Left lobe of liver (tissue), 2 donors: ENCODE measurements around the gene RNPC3. TPM values are rescaled to one million over a fixed set of nuclear protein-coding genes. Genes with fewer than 3 reads are reported as not detected.
"Not testable (repeated sequence)": the region's sequence is repeated elsewhere in the genome, so short reads cannot be mapped to it uniquely, and the experiment has no call there.

Experiments
- ATAC-seq: fragments of 200-7000 bp; cut with Tn5 transposase; one replicate; pipeline ENCODE4 v1.9.1; 2020; ENCODE audit warnings: mild to moderate bottlenecking, moderate library complexity
- DNase-seq: peaks from one replicate; pipeline ENCODE4 v3.0.0-alpha.2; 2020; ENCODE audit warnings: low spot score
- total RNA-seq: library from RNA; stranded (reverse); gene quantifications from one replicate; pipeline ENCODE4 v1.2.1, GENCODE V29; 2021
- donor health status: DM: no; HTN: no; CAD: no; lungs with moderate emphysema.
- donor health status: DM: no; HTN: yes; CAD: no.

RNPC3 gene
- total RNA-seq, 1 donor from 2014 or later, result 12.7 TPM

- DNase-seq (no peak), ATAC-seq (peak; percentile 81)
These were observed 34.9 kb downstream of the RNPC3 start for GRCh38 chr1:103560427-103560826.

GRCh38 chr1:103561124-103561523 lies 35.6 kb downstream of the RNPC3 start:
- ATAC-seq, result peak; percentile 23

GRCh38 chr1:103561643-103562395 lies 36.3 kb downstream of the RNPC3 start:
- peak; percentile 74 for ATAC-seq
- DNase-seq, result no peak

More at GRCh38 chr1:103561124-103561523, 35.6 kb downstream of the RNPC3 start:
- DNase-seq, result not testable (repeated sequence)

- ATAC-seq (no peak), DNase-seq (no peak)
These were observed 37.6 kb downstream of the RNPC3 start for GRCh38 chr1:103563056-103563455.

- DNase-seq (no peak), ATAC-seq (no peak)
These were observed 44.0 kb downstream of the RNPC3 start for GRCh38 chr1:103569493-103569892.

GRCh38 chr1:103571289-103571688 lies 45.8 kb downstream of the RNPC3 start, which contains the start of gene AMY2B:
Gene AMY2B (plus strand): TSS chr1:103571589. CDS start chr1:103571603, 14 bp downstream.
- DNase-seq, ATAC-seq: not testable (repeated sequence)

GRCh38 chr1:103576065-103576464 lies 50.6 kb downstream of the RNPC3 start:
- ATAC-seq (no peak), DNase-seq (no peak)

- not testable (repeated sequence) for DNase-seq, ATAC-seq
These were observed 51.3 kb downstream of the RNPC3 start for GRCh38 chr1:103576784-103577183.

GRCh38 chr1:103582464-103582863 lies 57.0 kb downstream of the RNPC3 start:
- ATAC-seq, result no peak
- no peak for DNase-seq

- ATAC-seq, result no peak
- DNase-seq, result no peak
These were observed 58.4 kb downstream of the RNPC3 start for GRCh38 chr1:103583887-103584286.

- ATAC-seq (no peak), DNase-seq (no peak)
These were observed 59.0 kb downstream of the RNPC3 start for GRCh38 chr1:103584537-103584936.

- ATAC-seq, DNase-seq: not testable (repeated sequence)
These were observed 77.2 kb downstream of the RNPC3 start for GRCh38 chr1:103602740-103603139.

Other genes starting within 250 kb of the RNPC3 start
- 18.0 TPM for gene AMY2B, start 45.9 kb downstream of the RNPC3 start, total RNA-seq
- 0.60 TPM for gene AMY2A, start 91.7 kb downstream of the RNPC3 start, total RNA-seq
- not detected for gene AMY1A, start 130.1 kb downstream of the RNPC3 start, total RNA-seq
- not detected for gene AMY1B, start 170.5 kb downstream of the RNPC3 start, total RNA-seq
- not detected for gene AMY1C, start 224.2 kb downstream of the RNPC3 start, total RNA-seq